Rectal smooth muscle tissue (tissue), 1 donor: ENCODE measurements around the gene MCU.
"Not testable (repeated sequence)": the region's sequence is repeated elsewhere in the genome, so short reads cannot be mapped to it uniquely, and the experiment has no call there.

ENCODE experiments used
- H3K27ac ChIP-seq: one replicate; pipeline ENCODE4 v1.7.0; 2013; ENCODE audit warnings: low read depth, low read length, inconsistent platforms
- H3K27me3 ChIP-seq: one replicate; pipeline ENCODE4 v1.7.0; 2013; ENCODE audit warnings: low read length; ENCODE audit not compliant: control insufficient read depth, insufficient read depth
- H3K36me3 ChIP-seq: one replicate; pipeline ENCODE4 v1.7.0; 2013; ENCODE audit warnings: low read length; ENCODE audit not compliant: control insufficient read depth, insufficient read depth
- H3K4me1 ChIP-seq: one replicate; pipeline ENCODE4 v1.7.0; 2013; ENCODE audit warnings: low read length; ENCODE audit not compliant: control insufficient read depth, insufficient read depth
- H3K4me3 ChIP-seq: one replicate; pipeline ENCODE4 v1.7.0; 2013; ENCODE audit warnings: low read length
- H3K9ac ChIP-seq: one replicate; pipeline ENCODE4 v1.7.0; 2013; ENCODE audit warnings: low read length

The MCU gene

DNA sequence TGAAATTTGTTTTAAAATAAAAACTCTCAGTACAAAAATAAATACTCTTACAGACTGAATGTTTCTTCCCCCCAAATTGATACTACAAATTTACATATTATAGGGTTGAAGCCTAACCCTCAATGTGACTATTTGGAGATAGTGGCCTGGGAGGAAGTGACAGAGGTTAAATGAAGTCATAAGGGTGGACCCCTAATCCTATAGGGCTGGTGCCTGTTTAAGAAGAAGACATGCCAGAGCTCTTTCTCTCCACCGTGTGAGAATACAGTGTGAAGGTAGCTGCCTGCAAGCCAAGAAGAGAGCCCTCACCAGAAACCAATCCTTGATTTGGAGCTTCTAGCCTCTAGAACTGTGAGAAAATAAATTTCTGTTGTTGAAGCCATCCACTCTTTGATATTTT, 67.6 kb downstream of the MCU start:
- Histone ChIP-seq H3K27ac (no peak overlapping the region), H3K4me3 (no peak overlapping the region), H3K27me3 (no peaks in the 10 kb centered on the region), H3K9ac (no peak overlapping the region), H3K36me3 (peaks cover 3% of the 10 kb centered on the region), H3K4me1 (no peaks in the 10 kb centered on the region)

DNA sequence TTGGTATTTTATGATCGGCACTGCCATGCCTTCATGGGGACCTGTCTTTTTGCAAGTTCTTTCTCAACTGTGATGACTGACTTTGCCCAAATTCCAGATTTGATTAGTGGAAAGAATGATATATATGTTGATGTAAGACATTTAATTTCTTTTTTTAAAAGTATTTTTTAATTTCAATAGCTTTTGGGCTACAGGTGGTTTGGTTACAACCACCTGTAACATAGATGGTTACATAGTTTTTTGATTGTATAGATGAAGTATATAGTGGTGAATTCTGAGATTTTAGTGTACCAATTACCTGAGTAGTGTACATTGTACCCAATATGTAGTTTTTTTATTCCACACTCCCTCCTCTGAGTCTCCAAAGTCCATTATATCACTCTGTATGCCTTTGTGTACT, 69.6 kb downstream of the MCU start:
- H3K4me3 ChIP-seq = no peak overlapping the region
- no peak overlapping the region for H3K9ac ChIP-seq
- no peaks in the 10 kb centered on the region for H3K27me3 ChIP-seq
- no peak overlapping the region for H3K27ac ChIP-seq
- H3K36me3 ChIP-seq = peaks cover 3% of the 10 kb centered on the region
- no peaks in the 10 kb centered on the region for H3K4me1 ChIP-seq

DNA sequence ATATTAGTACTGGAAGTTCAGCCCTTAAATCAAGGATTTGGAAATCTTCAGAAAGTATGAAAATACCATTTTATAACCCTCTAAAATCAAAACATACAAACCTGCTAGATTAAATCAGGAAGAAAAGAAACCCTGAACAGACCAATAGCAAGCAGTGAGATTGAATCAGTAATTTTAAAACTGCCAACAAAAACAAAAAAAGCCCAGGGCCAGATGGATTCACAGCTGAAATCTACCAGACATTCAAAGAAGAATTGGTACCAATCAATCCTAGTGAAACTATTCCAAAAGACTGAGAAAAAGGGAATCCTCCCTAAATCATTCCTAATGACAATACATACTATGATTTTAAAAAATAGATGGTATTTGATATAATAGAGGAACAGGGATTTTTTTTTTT, 70.1 kb downstream of the MCU start:
- Histone ChIP-seq H3K27me3 (no peaks in the 10 kb centered on the region), H3K27ac (no peak overlapping the region), H3K9ac (no peak overlapping the region)

DNA sequence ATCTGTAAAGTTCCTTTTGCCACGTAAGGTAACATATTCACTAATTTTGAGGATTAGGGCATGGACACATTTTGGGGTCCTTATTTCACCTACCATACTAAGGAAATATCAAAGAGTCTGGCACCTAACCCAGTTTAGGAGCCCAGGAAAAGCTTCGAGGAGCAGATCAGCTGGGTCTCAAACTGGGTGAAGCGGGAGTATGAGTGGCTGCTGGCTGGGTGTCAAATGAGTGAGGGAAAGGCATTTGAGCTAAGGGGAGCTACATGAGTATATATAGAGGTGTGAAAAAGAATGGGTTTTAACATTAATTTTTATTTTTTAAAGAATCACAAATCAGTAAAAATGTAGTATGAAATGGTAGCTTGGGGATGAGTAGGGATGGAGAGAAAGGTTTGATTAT, 71.3 kb downstream of the MCU start:
- H3K27ac ChIP-seq = no peak overlapping the region
- H3K4me3 ChIP-seq = no peak overlapping the region
- no peak overlapping the region for H3K9ac ChIP-seq
- H3K4me1 ChIP-seq = no peaks in the 10 kb centered on the region
- H3K36me3 ChIP-seq = peaks cover 3% of the 10 kb centered on the region
- no peaks in the 10 kb centered on the region for H3K27me3 ChIP-seq

More for the DNA sequence above, 70.1 kb downstream of the MCU start:
- Histone ChIP-seq H3K4me1 (no peaks in the 10 kb centered on the region), H3K4me3 (no peak overlapping the region), H3K36me3 (peaks cover 3% of the 10 kb centered on the region)

DNA sequence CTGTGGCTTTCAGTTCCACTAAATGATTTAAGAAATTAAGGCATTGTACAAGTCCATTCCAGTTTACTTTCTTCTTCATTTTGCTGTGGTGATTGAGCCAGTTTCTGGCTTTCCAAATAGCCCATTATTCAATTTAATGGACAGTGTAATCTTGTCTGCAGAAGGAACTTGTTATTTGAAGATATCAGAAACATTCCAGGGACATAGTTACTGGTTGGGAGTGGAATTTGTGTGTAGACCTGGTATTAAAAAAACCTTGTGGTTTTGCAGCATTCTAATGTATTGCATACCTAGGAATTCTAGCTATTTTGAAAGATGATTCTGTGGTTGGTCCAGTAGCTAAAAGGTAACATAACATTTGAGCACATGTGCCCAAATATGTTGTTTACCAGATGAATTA, 72.2 kb downstream of the MCU start:
- Histone ChIP-seq H3K27me3 (no peaks in the 10 kb centered on the region), H3K4me1 (no peaks in the 10 kb centered on the region), H3K4me3 (no peak overlapping the region), H3K36me3 (peaks cover 3% of the 10 kb centered on the region), H3K27ac (no peak overlapping the region), H3K9ac (no peak overlapping the region)

DNA sequence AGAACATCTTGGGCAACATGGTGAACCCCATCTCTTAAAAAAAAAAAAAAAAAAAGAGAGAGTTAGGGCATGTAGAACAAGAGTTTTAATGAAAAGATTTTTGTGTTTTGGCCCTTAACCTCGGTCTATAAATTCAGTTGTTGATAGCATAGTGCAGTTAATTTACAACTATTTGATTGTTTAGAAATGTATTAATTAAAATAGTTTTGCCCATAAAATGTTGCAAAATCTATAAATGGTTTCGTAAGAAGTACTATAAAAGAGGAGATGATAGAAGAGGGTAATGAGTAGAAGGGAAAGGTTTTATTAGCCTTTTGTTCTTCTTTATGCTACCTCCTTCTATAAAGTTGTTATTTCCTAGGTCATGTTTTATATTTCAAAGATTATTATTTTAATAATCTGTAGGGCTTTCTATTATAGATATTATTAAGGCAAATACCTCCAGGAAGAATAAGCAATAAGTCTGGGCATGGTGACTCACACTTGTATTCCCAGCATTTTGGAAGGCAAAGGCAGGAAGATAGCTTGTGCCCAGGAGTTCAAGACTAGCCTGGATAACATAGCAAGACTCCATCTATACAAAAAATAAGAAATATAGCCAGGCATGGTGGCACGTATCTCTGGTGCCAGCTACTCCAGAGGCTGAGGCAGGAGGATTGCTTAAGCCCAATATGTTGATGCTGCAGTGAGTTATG, 73.3 kb downstream of the MCU start:
- no peaks in the 10 kb centered on the region for H3K27me3 ChIP-seq
- H3K27ac ChIP-seq = no peak overlapping the region
- H3K36me3 ChIP-seq = peaks cover 3% of the 10 kb centered on the region
- no peaks in the 10 kb centered on the region for H3K4me1 ChIP-seq
- H3K9ac ChIP-seq = no peak overlapping the region
- no peak overlapping the region for H3K4me3 ChIP-seq

DNA sequence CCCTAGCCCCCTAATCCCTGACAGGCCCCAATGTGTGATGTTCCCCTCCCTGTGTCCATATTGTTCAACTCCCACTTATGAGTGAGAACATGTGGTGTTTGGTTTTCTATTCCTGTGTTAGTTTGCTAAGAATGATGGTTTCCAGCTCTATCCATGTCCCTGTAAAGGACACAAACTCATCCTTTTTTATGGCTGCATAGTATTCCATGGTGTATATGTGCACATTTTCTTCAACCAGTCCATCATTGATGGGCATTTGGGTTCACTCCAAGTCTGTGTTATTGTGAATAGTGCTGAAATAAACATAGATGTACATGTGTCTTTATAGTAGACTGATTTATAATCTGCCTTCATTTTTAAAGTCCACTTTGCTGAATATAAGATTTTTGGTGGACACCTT, 79.3 kb downstream of the MCU start:
- not testable (repeated sequence) for H3K4me1 ChIP-seq, H3K36me3 ChIP-seq, H3K27me3 ChIP-seq, H3K9ac ChIP-seq, H3K4me3 ChIP-seq, H3K27ac ChIP-seq

DNA sequence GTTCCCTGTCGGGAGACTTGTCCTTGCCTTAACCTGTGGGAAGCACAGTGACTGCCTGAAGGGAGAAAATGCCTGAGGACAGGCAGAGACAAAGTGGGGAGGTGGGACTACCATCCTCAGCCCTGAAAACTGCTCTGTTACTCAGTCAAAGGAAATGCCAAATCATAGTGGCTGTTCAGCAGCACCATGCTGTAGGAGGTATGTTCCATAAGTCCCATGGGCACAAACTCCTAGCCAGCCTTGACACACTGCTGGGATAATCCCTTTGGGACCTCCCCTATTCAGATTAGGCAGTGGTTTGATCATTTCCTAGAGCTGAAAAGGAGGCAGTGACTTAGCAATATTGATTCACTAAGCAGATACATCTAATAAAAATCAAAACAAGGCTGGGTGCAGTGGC, 80.1 kb downstream of the MCU start:
- H3K36me3 ChIP-seq = no peaks in the 10 kb centered on the region
- no peak overlapping the region for H3K4me3 ChIP-seq
- no peaks in the 10 kb centered on the region for H3K27me3 ChIP-seq
- no peak overlapping the region for H3K27ac ChIP-seq
- no peaks in the 10 kb centered on the region for H3K4me1 ChIP-seq
- H3K9ac ChIP-seq = no peak overlapping the region

DNA sequence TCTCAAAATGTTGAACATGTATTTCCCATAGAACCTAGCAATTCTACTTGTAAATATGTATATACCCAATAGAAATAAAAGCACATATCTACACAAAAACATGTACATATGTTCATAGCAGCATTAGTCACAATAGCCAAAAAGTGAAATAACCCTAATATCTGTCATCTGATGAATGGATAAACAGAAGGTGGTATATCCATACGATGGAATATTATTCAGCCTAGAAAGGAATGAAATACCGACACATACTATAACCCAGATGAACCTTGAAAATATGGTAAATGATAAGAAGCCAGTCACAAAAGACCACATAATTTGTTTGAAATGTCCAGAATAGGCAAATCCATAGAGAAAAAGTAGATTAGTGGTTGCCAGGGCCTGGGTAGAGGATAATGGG, 87.9 kb downstream of the MCU start:
- Histone ChIP-seq H3K36me3 (no peaks in the 10 kb centered on the region), H3K4me1 (no peaks in the 10 kb centered on the region), H3K4me3 (no peak overlapping the region), H3K27ac (no peak overlapping the region), H3K27me3 (no peaks in the 10 kb centered on the region), H3K9ac (no peak overlapping the region)

DNA sequence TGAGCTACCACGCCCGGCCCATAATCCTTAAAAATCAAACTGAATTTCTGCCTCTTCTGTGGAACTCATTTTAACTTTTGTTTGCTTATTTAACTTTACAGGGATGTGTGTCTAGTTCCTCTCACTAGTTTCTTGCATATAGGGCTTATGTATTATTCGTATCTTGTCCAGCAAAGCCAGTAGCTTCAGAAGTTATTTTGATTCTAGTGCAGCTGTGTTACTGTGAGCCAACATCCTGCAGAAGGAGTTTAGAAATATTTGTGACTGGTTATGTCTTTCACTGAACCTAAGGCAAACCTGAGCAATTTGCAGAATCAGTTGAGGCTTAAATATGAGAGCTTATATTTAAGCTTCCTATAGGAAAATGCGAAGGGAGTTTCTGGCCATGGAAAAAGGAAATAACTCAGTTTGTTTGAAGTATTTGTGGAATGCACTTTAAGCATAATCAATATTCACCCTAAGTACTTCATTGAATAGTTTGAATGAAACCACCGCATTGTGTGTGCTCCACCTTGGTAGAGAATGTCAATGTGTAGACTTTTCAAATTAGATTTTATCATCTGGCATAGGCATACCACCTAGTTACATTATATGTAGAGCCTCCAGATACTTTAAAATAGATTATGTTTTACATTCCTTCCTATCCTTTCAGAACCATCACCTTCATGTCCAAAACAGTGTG, 90.8 kb downstream of the MCU start:
- H3K36me3 ChIP-seq = no peaks in the 10 kb centered on the region
- no peaks in the 10 kb centered on the region for H3K4me1 ChIP-seq
- no peak overlapping the region for H3K27ac ChIP-seq
- H3K9ac ChIP-seq = no peak overlapping the region
- no peak overlapping the region for H3K4me3 ChIP-seq
- H3K27me3 ChIP-seq = no peaks in the 10 kb centered on the region

DNA sequence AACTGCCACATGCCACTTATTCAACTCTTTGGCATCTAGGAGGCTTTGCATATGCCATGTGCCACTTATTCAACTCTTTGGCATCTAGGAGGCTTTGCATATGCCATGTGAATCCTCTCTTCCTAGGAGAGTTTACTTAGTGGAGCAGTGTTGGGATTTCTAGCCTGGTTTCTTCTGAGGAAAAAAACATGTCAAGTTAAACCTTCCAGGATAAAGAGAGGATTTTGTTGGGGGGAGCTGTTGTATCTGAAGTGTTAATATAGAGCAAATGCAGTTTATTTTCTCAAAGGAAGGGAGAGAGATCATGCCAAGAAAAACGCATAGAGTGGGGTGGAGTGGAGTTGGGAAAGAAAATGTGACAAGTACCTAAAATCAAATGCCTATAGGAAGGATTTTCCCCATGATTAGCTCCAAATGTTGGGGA, 91.5 kb downstream of the MCU start:
- Histone ChIP-seq H3K36me3 (no peaks in the 10 kb centered on the region), H3K4me3 (no peak overlapping the region), H3K27ac (no peak overlapping the region), H3K9ac (no peak overlapping the region), H3K27me3 (no peaks in the 10 kb centered on the region), H3K4me1 (no peaks in the 10 kb centered on the region)

DNA sequence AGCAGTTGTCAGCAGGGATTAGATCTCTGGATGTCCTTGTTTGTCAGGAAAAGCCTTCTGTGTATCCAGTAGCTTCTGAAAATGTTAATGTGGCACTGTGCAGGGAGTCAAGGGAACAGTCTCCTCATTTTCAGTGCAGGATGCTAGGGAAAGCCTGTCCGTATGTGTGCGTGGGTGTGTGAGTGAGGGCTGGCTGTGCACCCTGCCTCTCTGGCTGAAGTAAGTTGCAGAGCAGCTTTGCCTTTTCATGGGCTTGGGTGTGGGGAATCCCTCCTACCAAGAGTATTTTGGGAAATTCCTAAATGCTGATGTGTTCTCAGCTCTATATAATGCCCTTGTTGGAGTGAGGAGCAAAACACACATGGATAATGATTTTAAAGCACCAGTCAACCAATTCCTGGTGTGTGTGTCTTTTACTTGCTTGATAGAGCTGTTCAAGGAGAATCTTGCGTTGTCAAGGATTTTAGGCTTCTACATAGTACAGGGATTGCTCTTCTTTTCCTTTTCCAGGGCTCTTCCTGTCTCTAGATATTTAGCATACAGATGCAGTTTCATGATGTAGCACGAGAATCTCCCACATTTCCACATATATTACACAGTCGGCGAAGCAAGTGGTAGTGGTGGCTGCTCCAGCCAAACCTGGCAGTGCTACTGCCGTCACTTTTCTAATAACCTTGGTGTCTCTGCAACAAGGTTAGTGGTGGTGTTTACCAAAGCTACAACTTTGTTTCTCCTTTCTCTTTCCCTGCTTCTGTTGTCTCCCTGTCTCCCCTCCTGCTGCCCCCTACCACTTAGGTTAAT, 92.8 kb downstream of the MCU start:
- H3K4me1 ChIP-seq = no peaks in the 10 kb centered on the region
- no peaks in the 10 kb centered on the region for H3K27me3 ChIP-seq
- H3K4me3 ChIP-seq = no peak overlapping the region
- H3K36me3 ChIP-seq = no peaks in the 10 kb centered on the region
- H3K9ac ChIP-seq = no peak overlapping the region
- H3K27ac ChIP-seq = no peak overlapping the region
